ENCODE results near the gene SZT2.
A peak's percentile ranks its signal among the peaks of the same experiment; 100 is the strongest.
"Not testable (repeated sequence)": the region's sequence is repeated elsewhere in the genome, so short reads cannot be mapped to it uniquely, and the experiment has no call there.

The SZT2 gene

DNA sequence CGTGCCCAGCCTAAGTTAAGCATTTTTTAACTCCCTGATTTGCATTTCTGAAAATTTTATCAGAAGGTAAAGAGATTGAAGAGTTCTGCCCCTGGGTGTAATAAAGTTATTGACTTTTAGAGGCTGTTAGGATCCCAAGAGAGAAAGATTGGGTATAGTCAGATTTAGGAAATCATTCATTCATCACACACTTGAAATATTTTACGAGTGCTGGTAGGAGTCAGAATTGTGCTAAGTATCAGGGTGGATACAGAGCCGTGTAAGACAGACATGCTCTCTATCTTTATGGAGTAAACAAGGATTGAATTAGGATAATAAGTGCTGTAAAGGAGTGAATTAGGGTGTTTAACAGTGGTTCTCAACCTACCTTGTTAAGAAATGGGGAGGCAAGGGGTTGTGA, 3.0 kb downstream of the SZT2 start:
- DNase-seq: no peak

DNA sequence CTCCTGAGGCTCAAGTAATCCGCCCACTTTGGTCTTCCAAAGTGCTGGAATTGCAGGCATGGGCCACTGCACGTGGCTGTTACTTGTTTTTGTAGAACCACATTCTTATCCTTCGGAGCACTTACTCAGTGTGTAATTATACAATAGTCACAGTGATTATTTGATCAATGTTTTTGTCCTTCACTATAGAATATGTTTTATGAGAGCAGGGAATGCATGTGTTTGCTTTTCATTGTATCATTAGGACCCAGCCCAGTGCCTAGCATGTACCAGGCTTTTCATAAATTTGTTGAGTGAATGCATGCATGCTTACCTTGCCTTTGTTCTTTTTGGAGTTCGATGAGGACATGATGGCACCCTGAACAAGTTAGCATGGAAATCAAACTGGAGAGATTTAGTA, 5.8 kb downstream of the SZT2 start:
- no peak for DNase-seq

DNA sequence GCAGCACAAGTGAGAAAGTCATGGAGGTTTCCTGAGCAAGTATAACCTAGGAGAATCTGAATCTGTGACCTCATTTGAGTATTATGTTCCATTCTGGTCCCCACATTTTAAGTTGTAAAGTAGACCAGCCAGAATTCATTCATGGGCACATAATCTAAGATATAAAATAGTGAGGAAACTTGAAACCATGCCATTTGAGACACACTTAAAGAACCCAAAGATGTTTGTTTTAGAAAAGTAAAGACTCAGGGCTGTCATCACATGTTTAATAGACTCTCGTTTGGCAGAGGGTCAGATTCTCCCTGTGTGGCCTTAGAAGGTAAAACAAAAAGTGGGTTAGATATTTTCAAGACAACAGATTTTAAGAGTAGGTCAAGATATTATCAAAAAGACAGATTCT, 6.4 kb downstream of the SZT2 start:
- no peak for DNase-seq

DNA sequence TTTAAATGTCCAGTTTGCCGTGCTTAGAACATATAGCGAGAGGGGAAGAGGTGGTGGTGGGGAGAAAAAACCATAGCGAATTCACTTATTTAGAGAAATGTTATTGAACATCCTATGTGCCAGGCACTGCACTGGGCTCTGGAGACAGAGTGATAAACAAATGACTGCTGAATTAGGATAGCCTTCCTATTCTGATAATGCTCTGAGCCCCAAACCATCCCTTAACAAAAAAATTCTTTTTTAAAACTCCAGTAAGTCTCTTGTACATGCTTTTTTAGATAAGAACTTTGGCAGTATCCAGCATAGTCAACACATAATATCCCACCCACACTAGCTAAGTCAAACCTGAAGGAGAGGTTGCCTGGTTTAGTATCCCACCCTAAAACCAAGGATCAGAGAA, 8.5 kb downstream of the SZT2 start:
- DNase-seq: no peak

DNA sequence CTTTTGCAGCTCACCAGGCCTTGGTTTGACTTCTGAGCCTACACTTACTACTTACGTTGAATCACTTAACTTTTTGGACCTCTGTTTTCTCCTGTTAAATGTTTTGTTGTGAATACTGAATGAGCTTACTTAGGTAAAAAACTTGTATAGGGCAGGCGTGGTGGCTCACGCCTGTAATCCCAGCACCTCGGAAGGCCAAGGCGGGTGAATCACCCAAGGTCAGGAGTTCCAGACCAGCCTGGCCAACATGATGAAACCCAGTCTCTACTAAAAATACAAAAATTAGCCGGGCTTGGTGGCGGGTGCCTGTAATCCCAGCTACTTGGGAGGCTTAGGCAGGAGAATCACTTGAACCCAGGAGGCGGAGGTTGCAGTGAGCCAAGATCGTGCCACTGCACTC, 10.7 kb downstream of the SZT2 start:
- not testable (repeated sequence) for DNase-seq

DNA sequence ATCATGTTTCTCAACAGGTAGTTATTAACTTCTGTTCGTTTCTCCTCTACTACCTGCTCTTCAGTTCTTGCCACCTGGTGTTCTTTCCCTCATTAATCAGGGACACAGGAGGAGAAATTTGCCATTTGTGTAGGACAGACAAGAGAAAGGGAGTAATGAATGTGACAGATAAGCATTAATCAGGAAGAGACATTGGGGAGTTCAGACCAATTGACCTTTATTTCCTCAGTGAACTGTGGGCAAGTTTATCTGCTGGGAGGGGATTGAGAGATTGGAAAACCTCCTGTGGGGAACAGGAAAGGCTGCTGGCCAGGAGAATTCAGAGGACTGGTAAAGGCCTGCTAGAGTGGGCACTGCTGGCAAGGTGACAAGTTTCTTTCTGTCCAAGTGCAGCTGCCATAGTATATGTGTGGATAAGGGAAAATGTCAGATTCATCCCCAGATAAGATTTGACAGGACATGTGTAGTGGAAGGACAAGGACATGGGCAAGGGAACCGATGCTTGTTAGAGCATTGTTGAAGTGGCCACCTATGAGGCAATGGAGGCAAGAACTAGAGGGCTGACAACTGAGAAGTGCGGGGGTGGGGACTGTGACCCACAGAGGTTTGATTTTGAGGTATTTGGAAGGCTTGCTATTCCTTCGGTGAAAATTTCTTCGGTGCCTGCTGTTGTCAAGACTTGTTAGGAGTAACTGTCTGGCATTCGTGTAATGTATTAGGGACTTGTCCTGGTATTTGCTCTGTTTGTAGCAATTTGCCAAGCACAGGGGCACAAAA, 12.6 kb downstream of the SZT2 start:
- no peak for DNase-seq

DNA sequence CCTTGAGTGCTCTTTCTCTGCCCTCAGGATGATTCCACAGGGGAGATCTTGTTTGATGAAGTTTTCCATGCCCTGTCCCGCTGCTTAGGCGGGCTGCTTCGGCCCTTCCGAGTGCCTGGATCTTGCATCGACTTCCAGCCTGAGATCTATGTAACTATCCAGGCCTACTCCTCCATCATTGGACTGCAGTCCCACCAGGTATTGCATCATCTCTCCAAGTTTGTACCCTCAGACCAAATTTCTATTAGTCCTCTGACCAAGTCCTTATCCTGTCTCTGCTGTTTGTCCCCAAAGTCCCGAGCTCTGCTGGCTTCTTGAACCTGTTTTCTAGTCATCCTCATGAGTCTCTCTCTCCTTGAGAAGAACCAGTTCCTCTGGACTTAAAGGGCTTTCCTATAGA, 14.7 kb downstream of the SZT2 start:
- DNase-seq: no peak

DNA sequence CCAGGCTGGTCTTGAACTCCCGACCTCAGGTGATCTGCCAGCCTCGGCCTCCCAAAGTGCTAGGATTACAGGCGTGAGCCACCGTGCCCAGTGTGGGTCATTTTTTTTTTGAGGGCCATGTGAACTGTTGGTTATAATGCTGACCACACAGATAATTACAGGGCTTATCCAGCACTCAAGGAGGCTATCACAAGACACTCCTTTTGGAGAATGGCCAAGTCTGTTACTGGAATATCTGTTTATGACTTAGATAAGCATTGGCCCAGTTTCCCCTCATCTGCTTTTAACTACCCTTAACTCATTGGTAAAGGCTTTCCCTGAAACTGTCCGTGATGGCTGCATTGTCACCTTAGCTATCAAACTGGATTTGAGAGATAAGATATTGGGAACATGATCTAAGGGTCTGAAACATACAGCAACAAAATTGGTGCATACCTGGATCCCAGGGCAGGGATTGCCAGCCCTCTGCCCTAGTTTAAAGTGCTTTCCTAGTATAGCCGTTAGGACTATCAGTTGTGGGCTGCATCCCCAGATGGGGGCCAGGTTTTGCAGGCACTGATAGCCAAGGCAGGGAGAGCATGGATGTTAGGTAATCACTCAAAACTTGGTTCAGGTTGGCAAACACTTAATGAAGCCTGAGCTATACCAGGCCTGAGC, 15.6 kb downstream of the SZT2 start:
- no peak for DNase-seq

DNA sequence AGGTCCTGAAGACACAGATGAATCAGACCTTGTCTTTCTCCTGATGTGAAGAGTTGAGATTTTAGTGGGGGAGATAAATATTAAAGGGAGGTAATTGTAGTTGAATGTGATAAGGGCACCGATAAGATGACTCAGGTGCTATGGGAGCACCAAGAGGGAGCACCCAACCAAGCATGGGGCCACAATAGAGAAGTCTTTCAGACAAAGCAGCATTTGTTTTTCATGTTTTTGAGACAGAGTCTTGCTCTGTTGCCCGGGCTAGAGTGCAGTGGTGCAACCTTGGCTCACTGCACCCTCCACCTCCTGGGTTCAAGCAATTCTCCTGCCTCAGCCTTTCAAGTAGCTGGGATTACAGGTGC, 16.2 kb downstream of the SZT2 start:
- no peak for DNase-seq

DNA sequence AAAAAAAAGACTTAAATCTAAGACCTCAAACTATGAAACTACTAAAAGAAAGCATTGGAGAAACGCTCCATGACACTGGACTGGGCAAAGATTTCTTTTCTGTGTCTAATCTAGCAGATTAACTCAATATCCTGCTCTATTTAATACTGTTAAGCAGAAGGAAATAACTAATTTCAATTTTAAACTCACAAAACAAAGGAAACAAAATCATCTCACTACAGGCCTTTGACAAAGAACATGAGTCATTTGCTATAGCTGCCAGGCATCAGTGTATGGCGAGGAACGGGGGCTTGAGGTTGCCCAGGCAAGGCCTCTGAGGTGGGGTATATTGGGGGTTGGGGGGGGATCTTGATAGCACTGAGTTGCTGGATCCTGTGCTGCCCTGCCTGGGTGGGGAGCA, 20.9 kb downstream of the SZT2 start:
- no peak for DNase-seq

DNA sequence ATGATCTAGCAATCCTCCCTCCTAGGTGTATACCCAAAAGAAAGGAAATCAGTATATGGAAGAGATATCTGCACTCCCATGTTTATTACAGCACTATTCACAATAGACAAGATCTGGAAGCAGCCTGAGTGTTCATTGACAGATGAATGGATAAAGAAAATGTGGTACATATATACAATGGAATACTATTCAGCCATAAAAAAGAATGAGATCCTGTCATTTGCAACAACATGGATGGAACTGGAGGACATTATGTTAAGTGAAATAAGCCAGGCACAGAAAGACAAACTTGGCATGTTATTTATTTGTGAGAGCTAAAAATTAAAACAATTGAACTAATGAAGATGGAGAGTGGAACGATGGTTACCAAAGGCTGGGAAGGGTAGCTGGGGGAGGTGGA, 23.7 kb downstream of the SZT2 start:
- DNase-seq: not testable (repeated sequence)

DNA sequence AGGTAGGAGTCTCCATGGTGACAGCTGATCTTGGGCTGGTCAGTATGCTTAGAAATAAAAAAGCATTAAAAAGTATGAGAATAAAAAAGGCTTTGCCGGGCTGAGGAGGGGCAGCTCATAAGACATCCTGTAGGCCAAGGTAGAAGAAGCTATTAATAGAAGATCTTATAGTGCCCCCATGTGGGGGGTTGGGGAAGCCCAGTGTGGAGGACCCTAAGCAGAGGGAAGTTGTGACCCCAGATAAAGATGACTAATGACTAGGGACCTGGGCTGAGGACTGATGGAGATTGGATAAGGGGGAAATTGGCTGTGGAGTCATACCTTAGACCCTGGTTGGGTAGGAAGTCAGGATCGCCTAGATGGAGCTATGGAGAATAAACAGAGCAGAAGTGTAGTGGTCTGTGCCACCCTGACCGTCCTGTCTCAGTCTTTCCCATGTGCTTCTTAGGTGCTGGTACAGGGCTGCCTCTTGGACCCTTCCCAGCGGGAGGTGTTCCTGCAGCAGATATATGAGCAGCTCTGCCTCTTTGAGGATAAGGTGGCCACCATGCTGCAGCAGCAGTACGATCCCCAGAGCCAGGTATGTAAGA, 25.0 kb downstream of the SZT2 start:
- DNase-seq: peak; percentile 51 to 52

DNA sequence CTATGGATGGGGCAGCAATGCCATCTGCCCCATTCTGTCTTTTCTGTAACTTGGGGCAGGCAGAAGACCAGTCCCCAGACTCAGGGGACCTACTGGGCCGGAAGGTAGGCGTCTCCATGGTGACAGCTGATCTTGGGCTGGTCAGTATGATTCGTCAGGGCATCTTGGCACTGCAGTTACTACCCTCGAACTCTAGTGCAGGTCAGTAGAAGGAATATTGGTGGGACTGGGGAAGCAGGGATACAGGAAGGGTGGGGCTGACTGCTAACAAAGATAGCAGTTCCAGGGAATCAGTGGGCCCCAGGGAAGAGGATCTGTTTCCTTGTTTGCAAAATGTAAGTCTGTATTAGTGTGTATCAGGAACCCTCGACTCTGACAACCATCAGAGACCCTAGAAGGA, 26.2 kb downstream of the SZT2 start:
- DNase-seq: no peak

DNA sequence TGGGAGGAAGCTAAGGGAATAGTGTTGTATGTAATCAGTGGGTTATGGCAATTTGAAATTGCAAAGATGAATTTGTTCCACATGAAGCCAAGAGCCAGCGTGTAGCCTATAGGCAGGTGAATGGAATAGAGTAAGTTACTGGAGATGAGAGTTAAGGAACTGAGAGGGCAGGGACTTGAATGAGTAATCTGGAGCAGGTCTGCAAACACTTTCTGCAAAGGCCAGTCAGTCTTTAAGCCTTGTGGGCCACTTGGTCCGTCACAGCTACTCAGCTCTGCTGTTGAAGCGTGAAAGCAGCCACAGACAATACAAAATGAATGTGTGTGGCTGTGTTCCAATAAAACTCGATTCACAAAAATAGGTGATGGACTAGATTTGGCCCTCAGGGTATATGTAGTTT, 29.2 kb downstream of the SZT2 start:
- no peak for DNase-seq

DNA sequence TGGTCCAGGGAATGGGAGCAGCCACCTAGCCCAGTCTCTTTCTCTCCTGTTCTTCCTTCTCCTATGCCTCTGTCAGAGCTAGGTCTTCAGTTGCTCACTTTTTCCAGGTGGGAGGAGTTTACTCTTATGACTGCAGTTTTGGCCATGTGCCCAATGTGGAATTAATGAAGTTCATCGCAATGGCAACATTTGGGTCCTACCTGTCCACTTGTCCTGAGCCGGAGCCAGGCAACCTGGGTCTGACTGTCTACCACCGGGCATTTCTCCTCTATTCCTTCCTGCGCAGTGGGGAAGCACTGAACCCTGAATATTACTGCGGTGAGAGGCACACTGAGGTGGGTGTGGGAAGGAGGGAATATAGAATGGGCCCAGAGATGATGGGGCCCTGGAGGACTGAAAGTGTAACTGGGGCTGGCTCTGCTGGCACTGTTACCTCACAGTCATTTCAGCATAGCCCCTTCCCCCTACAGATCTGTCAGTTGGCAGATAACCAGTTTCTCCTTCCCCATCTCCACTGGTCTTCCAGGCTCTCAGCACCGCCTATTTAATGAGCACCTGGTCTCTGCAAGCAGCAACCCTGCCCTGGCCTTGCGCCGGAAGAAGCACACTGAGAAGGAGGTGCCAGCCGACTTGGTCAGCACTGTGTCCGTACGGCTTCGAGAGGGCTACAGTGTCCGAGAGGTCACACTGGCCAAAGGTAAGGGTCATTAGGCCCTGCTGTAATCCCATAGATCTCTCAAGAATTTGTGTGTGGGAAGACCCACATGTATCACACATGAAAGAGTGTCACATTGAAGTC, 30.1 kb downstream of the SZT2 start:
- DNase-seq: no peak

DNA sequence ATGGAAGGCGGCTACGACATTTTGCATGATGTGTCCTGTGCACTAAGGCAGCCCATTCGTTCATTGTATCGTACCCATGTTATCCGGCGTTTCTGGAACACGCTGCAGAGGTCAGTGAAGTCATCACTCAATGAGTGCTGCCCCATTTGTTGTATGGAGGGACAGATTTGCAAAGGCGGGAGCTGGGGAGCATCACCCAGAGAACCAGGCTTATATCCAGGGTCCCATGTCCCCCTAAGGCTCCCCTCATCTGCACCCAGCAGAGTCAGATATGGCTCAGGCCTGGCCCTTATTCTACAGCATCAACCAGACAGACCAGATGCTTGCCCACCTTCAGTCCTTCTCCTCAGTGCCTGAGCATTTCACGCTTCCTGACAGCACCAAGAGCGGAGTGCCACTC, 31.2 kb downstream of the SZT2 start:
- DNase-seq: no peak

DNA sequence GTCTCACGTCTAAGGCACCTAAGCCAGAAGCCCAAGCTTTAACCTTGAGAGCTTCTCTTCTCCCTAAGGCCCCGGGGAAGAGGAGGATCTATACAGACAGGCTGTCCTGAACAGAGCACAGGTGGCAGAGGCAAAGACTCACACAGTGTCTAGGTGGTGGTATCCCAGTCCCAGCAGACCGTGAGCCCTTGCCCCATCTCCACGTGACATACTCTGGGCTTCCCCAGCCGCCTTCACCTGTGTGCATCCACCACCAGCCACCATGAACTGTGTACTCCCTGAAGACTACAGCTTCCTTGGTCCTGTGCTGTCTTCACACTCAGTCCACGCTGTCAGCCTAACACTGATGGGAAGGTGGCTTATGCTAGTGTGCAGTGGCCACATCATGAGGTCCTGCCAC, 31.7 kb downstream of the SZT2 start:
- DNase-seq: no peak

DNA sequence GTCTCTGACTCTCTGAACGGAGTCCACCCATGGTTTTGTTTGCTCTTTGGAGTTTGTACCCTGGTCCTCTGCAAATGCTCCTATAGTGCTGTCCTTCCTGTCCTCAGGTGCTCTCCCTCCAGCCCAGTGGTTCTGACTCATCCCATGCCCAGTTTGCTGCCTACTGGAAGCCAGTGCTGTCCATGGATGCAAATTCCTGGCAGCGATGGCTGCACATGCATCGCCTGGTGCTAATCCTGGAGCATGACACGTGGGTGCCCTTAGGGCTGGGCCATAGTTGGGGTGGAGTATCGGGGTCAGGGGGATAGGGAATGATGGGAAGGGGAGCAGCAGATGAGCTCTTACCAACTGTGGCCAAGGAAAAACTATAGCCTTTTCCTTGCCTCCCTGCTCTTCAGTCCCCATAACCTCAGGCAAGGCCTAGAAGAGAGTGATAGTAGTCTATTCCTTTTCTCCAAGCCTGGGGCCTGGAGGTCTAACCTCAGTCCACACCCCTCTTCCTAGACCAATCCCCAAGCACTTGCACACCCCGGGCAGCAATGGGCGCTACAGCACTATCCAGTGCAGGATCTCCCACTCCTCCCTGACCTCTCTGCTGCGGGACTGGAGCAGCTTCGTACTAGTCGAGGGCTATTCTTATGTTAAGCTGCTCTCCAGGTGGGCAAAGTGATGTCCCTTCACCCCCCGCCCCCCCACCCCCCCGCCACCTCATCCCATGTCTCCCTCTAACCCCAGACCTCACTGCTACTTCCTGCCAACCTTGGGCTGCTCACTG, 32.5 kb downstream of the SZT2 start:
- DNase-seq: no peak

DNA sequence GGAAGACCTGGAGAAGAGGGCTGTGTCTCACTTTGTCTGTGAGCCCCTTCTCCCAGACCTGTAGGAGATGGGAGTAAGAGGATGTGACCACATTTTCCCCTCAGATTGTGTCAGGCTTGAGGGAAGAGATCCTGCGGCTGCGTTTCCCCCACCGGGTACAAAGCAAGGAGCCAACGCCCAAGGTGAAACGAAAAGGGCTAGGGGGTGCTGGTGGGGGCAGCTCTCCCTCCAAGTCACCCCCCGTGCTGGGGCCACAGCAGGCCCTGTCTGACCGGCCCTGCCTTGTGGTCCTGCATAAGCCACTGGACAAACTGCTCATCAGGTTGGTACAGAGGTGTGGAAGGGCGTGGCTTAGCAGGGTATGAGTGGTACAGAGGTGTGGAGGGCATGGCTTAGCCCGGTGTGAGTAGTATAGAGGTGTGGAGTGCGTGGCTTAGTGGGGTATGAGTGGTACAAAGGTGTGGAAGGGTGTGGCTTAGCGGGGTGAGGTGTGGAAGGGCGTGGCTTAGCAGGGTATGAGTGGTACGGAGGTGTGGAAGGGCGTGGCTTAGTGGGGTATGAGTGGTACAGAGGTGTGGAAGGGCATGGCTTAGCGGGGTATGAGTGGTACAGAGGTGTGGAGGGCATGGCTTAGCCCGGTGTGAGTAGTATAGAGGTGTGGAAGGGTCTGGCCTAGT, 33.4 kb downstream of the SZT2 start:
- DNase-seq: no peak

DNA sequence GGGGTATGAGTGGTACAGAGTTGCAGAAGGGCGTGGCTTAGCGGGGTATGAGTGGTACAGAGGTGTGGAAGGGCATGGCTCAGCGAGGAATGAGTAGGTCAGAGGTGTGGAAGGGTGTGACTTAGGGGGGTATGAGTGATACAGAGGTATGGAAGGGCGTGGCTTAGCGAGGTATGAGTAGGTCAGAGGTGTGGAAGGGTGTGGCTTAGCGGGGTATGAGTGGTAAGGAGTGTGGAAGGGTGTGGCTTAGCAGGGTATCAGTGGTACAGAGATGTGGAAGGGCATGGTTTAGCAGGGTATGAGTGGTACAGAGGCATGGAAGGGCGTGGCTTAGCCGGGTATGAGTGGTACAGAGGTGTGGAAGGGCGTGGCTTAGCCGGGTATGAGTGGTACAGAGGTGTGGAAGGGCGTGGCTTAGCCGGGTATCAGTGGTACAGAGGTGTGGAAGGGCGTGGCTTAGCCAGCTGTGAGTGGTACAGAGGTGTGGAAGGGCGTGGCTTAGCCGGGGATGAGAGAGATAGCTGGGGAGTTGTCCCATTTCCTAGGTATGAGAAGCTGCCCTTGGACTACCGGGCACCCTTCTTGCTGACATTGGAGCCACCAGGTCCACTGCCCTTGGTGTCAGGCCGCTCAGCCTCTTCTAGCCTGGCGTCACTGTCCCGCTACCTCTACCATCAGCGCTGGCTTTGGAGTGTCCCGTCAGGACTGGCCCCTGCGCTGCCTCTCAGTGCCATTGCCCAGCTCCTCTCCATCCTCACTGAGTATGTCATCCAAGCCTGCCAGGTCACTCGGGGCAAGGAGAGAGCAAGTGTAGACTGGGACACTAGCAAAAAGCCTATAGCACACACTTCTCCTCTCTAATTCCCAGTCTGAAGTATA, 34.2 kb downstream of the SZT2 start:
- no peak for DNase-seq

DNA sequence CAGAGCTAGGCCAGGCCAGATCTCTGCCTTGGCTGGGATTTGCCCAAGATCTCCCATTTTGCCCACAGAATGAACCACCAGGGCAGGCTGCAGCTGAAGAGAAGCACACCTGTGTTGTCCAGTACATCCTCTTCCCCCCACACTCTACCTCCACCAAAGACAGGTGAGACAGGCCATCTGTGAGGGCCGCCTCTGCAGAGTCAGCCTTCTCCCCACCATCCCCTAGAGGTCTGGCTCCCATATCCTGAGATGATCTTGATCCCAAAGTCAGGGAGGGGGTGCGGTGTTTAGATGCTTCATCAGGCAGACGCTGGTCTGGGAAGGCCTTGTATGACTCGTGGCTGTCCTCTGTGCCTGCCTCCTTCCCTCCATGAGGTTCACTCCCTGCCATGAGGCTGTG, 35.3 kb downstream of the SZT2 start:
- no peak for DNase-seq
